ES-I3 (cell line): ENCODE results near the gene ASB1.
"Not testable (repeated sequence)": the region's sequence is repeated elsewhere in the genome, so short reads cannot be mapped to it uniquely, and the experiment has no call there.

Experiments used
- H3K36me3 ChIP-seq: 2 replicates; pipeline ENCODE4 v1.6.1; 2013; ENCODE audit warnings: mild to moderate bottlenecking, low read length, control low read depth, moderate library complexity; ENCODE audit not compliant: insufficient read depth
- H3K4me1 ChIP-seq: 2 replicates; pipeline ENCODE4 v1.6.1; 2013; ENCODE audit warnings: mild to moderate bottlenecking, control low read depth, low read length; ENCODE audit not compliant: insufficient read depth
- H3K9ac ChIP-seq: 2 replicates; pipeline ENCODE4 v1.6.1; 2013; ENCODE audit warnings: low read depth, mild to moderate bottlenecking, low read length, moderate library complexity
- H3K9me3 ChIP-seq: 2 replicates; pipeline ENCODE4 v1.6.1; 2013; ENCODE audit warnings: mild to moderate bottlenecking, low read length, moderate library complexity; ENCODE audit not compliant: control insufficient read depth, insufficient read depth

Gene ASB1

DNA sequence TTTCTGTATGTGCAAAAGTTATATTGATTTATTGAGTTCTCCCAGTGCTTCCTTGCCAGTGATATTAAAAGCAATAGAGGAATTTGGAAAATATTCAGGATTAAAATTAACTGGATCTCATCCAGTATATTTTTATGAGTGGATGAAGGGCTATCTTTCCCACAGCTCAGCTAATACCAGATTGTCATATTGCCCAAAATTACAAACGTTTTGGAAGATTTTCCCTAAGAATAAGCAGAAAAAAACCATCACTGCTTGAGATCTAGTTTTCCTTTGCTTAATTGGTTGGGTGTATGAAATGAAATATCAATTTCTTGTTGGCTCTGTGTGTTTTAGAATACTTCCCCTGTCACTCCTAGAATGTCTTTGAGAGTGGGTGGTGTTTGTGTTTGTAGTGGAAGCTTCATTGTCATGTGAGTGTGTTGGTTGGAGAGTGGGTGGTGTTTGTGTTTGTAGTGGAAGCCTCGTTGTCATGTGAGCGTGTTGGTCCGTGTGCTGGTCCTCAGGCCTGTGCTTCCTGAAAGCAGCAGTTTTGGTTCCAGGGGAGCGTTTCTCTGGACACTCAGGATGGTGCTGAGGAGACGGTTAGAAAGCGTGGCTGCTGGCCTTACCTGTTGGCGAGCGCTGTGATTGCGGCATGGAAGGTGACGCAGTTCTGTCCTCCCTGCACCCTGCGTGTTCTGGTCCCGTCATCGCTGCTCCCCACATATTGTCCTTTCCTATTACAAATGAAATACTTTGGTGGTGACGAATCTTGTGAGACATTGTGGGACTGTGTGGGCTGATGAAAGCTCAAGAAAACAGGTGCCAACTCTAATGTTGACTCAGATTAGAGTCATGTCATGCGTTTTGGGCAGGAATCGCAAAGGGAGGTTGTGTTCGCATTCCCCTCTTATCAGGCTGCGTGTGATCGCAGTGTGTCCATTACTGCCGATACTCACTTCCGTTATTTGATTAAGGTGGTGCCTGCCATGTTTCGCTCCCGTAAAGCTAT is 12.4 kb downstream of the ASB1 start:
- H3K4me1 ChIP-seq: no peaks in the 10 kb centered on the region
- no peak overlapping the region for H3K9ac ChIP-seq
- H3K36me3 ChIP-seq: no peaks in the 10 kb centered on the region; the same call in 1 of the 2 replicates

DNA sequence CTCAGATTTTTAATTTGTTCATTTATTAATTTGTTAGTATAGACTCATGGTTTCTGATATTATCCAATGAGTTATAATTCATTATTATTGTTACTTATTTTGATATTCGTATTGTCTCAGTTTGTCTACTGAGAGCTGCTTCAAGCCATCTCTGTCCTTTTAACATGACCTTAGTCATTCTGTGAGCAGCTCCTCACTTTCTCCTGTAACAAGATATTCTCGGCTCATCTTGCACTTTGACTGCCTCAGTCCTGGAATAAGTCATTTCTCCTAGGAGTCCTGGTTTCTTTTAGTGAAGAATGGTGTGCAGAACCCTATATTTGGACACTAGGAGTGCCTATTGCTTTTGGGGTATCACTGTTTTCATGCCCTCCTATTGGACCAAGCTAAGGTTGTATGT is 13.2 kb downstream of the ASB1 start:
- no peaks in the 10 kb centered on the region for H3K9me3 ChIP-seq
- H3K36me3 ChIP-seq: peaks cover 3% of the 10 kb centered on the region
- H3K9ac ChIP-seq: no peak overlapping the region
- no peaks in the 10 kb centered on the region for H3K4me1 ChIP-seq

More for the DNA sequence above, 12.4 kb downstream of the ASB1 start:
- H3K9me3 ChIP-seq: no peaks in the 10 kb centered on the region

DNA sequence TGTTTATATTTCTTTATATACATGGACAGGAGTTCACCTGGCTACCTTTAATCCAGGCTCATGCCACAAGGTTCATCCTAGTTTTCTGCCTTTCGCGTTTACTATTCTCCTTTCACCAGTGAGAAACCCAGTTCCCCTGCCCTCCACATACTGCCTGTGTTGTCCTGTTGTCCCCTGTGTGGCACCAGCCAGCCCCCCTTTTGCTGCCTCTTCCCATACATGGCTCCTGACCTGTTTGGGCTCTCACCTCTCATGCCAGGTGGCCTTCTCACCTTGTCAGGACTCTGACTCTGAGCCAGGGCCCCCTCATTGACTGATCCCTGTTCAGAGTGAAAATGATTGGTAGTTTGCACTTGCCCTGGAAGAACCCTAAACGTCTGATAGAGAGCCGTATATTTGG is 13.6 kb downstream of the ASB1 start:
- H3K9ac ChIP-seq: no peak overlapping the region
- no peaks in the 10 kb centered on the region for H3K9me3 ChIP-seq
- peaks cover 3% of the 10 kb centered on the region for H3K36me3 ChIP-seq
- H3K4me1 ChIP-seq: no peaks in the 10 kb centered on the region

- H3K9ac ChIP-seq: no peak overlapping the region
- H3K4me1 ChIP-seq: no peaks in the 10 kb centered on the region
- peaks cover 3% of the 10 kb centered on the region for H3K36me3 ChIP-seq
- no peaks in the 10 kb centered on the region for H3K9me3 ChIP-seq
Measured at GRCh38 chr2:238440767-238441166, 14.0 kb downstream of the ASB1 start.

- Histone ChIP-seq H3K36me3 (peaks cover 8% of the 10 kb centered on the region), H3K9ac (no peak overlapping the region), H3K4me1 (no peaks in the 10 kb centered on the region), H3K9me3 (no peaks in the 10 kb centered on the region)
Measured at GRCh38 chr2:238441262-238442114, 14.8 kb downstream of the ASB1 start.

- peaks cover 16% of the 10 kb centered on the region for H3K36me3 ChIP-seq
- H3K9me3 ChIP-seq, H3K9ac ChIP-seq, H3K4me1 ChIP-seq: not testable (repeated sequence)
Measured at GRCh38 chr2:238442257-238442656, 15.5 kb downstream of the ASB1 start.

- Histone ChIP-seq H3K9me3 (no peaks in the 10 kb centered on the region), H3K36me3 (peaks cover 21% of the 10 kb centered on the region), H3K9ac (no peak overlapping the region), H3K4me1 (no peaks in the 10 kb centered on the region)
Measured at GRCh38 chr2:238444242-238444641, 17.5 kb downstream of the ASB1 start.

GRCh38 chr2:238445409-238446190 is 18.9 kb downstream of the ASB1 start:
- H3K4me1 ChIP-seq: no peaks in the 10 kb centered on the region
- H3K36me3 ChIP-seq: peaks cover 30% of the 10 kb centered on the region
- H3K9ac ChIP-seq: no peak overlapping the region
- H3K9me3 ChIP-seq: no peaks in the 10 kb centered on the region

DNA sequence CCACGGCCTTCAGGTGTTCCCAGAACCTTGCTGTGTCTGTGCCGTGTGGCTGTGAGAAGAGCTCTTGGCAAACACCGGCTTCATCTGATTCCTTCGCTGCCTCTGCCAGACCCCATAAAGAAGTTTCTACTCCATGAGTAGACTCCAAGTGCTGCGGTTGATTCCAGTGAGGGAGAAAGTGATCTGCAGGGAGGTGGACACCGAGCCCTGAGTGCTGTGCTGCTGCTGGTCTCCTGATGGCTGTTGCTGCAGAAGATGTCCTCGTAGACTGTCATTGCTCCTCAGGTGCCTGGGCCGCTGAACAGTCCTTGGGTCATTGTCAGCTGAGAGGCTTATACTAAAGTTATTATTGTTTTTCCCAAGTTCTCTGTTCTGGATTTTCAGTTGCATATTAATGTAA is 19.6 kb downstream of the ASB1 start:
- Histone ChIP-seq H3K4me1 (no peaks in the 10 kb centered on the region), H3K9me3 (no peaks in the 10 kb centered on the region), H3K36me3 (peaks cover 30% of the 10 kb centered on the region), H3K9ac (no peak overlapping the region)

DNA sequence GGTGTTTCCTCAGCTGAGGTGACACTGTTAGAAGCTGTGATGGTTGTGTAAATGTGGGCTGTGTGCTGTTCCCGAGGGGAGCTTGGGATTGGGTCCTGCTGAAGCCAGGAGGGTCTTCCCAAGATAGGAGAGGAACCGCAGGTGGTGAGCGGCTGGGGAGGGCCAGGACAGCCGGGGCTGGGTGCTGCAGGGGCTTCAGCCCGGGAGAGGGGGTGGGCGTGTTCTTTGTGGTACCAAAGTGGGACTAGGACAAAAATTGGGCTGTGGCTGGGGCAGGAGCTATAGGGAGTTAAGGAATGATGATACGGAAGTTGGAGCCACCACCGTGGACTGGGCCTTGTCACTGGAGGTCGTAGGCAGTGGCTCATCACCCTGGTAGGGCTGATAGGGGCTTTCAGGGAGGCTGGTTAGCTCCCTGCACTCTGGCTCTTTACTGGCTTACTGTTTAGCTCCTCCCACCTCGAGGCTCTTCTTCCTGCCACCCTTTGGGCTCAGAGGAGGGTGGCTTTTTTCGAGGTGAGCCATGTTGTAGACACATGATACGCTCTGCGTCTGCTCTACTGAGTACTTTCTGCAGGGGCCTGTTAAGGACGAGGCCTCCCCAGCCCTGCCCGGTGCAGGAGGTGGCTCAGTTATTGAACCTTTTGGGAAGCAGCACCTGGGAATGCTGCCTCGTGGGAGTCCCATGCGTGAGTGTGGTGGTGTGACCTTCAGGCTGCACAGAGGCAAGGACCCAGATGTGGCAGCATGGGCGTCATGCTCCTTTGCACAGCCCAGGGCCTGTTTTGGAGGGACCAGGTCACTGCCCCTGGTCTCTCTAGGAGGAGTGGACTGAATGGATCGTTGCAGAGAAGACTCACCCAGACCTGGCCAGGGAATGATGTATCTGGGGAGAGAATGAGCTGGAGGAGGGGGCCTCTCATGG is 21.6 kb downstream of the ASB1 start:
- peaks cover 33% of the 10 kb centered on the region for H3K36me3 ChIP-seq
- H3K9ac ChIP-seq: no peak overlapping the region
- no peaks in the 10 kb centered on the region for H3K9me3 ChIP-seq
- no peaks in the 10 kb centered on the region for H3K4me1 ChIP-seq

GRCh38 chr2:238449241-238449640 is 22.5 kb downstream of the ASB1 start:
- no peak overlapping the region for H3K9ac ChIP-seq
- H3K9me3 ChIP-seq: no peaks in the 10 kb centered on the region
- H3K4me1 ChIP-seq: no peaks in the 10 kb centered on the region
- H3K36me3 ChIP-seq: peaks cover 33% of the 10 kb centered on the region

GRCh38 chr2:238449909-238450417 is 23.2 kb downstream of the ASB1 start:
- peaks cover 30% of the 10 kb centered on the region for H3K36me3 ChIP-seq
- H3K9ac ChIP-seq: no peak overlapping the region
- no peaks in the 10 kb centered on the region for H3K4me1 ChIP-seq
- H3K9me3 ChIP-seq: no peaks in the 10 kb centered on the region; the same call in 1 of the 2 replicates

- H3K4me1 ChIP-seq: no peaks in the 10 kb centered on the region
- H3K36me3 ChIP-seq: peaks cover 30% of the 10 kb centered on the region
- no peak overlapping the region for H3K9ac ChIP-seq
- H3K9me3 ChIP-seq: no peaks in the 10 kb centered on the region; the same call in 1 of the 2 replicates
Measured at GRCh38 chr2:238450440-238450861, 23.7 kb downstream of the ASB1 start.
